GM21737 (cell line): ENCODE data around the gene WARS2.

Experiments used
- ATAC-seq: cut with Tn5 transposase; IDR thresholded peaks from one replicate; pipeline ENCODE4 v1.9.1; 2021; ENCODE audit warnings: mild to moderate bottlenecking, moderate library complexity; ENCODE audit not compliant: unreplicated experiment

Gene WARS2

GRCh38 chr1:118985640-118986554 is 154.6 kb downstream of the WARS2 start:
- ATAC-seq = no peak

- no peak for ATAC-seq
These were observed 155.5 kb downstream of the WARS2 start for GRCh38 chr1:118984722-118985639.

- ATAC-seq = no peak
These were observed 156.2 kb downstream of the WARS2 start for GRCh38 chr1:118984086-118984721.

- ATAC-seq = no peak
These were observed 156.9 kb downstream of the WARS2 start for GRCh38 chr1:118983558-118984041.

GRCh38 chr1:118982821-118983557 is 157.5 kb downstream of the WARS2 start:
- no peak for ATAC-seq

- ATAC-seq = no peak
These were observed 158.2 kb downstream of the WARS2 start for GRCh38 chr1:118982266-118982665.

GRCh38 chr1:118981436-118981835 is 159.0 kb downstream of the WARS2 start:
- ATAC-seq = no peak
